ENCODE measurements around the gene RNF130. TPM values are rescaled to one million over a fixed set of nuclear protein-coding genes. Genes with fewer than 3 reads are reported as not detected.

The RNF130 gene
- total and polyA plus RNA-seq, 2 of the 13 experiments (the other 11 are each of a cell fraction or from before 2014, with no cell fraction given): 28.2 to 28.3 TPM

GRCh38 chr5:180070756-180071530 lies 616 bp downstream of the RNF130 start (continued):
- TF ChIP-seq CSRNP1 (CRISPR knock-in tag; IDR thresholded peaks at IDR 0.05): no peak
- no peak for TF ChIP-seq KAT2B (IDR thresholded peaks at IDR 0.05; ENCODE audit: borderline replicate concordance, low read depth, low read length)
- TF ChIP-seq ZBTB20 (CRISPR knock-in tag; IDR thresholded peaks at IDR 0.05; ENCODE audit: borderline replicate concordance, low read depth): no peak
- TF ChIP-seq CENPBD1 (CRISPR knock-in tag; IDR thresholded peaks at IDR 0.05; ENCODE audit: borderline replicate concordance, low read depth): no peak
- no peak for TF ChIP-seq CBFB (CRISPR knock-in tag; IDR thresholded peaks at IDR 0.05)
- TF ChIP-seq CBX5 (CRISPR knock-in tag; IDR thresholded peaks at IDR 0.05; ENCODE audit: borderline replicate concordance): no peak
- no peak for TF ChIP-seq ZNF180 (CRISPR knock-in tag; IDR thresholded peaks at IDR 0.05; ENCODE audit: borderline replicate concordance, low read depth)
- no peak for TF ChIP-seq HOXA5 (CRISPR knock-in tag; IDR thresholded peaks at IDR 0.05)
- no peak for TF ChIP-seq ONECUT2 (CRISPR knock-in tag; IDR thresholded peaks at IDR 0.05)
- 0 out of 2 replicates have a peak, but pooled peaks have one; percentile 26 for TF ChIP-seq SNAPC2 (CRISPR knock-in tag; IDR thresholded peaks at IDR 0.05)
- TF ChIP-seq KLF6 (CRISPR knock-in tag; IDR thresholded peaks at IDR 0.05): no peak
- TF ChIP-seq ZSCAN25 (CRISPR knock-in tag; IDR thresholded peaks at IDR 0.05): peak; percentile 43; the same call in 1 of the 2 replicates
- no peak for TF ChIP-seq ZNF605 (CRISPR knock-in tag; IDR thresholded peaks at IDR 0.05)
- no peak for TF ChIP-seq FIP1L1 (IDR thresholded peaks at IDR 0.05; ENCODE audit: borderline replicate concordance, insufficient read depth, low read depth, low read length)
- TF ChIP-seq RXRA (CRISPR knock-in tag; IDR thresholded peaks at IDR 0.05): no peak
- no peak for TF ChIP-seq TBX2 (CRISPR knock-in tag; IDR thresholded peaks at IDR 0.05; ENCODE audit: borderline replicate concordance)
- no peak for TF ChIP-seq PAX8 (CRISPR knock-in tag; IDR thresholded peaks at IDR 0.05; ENCODE audit: borderline replicate concordance)
- TF ChIP-seq PCBP2 (optimal IDR thresholded peaks at IDR 0.05; ENCODE audit: low read depth, low read length, poor library complexity, severe bottlenecking): no peak
- TF ChIP-seq KDM6A (CRISPR knock-in tag; IDR thresholded peaks at IDR 0.05; ENCODE audit: low read depth): no peak
- TF ChIP-seq MYPOP (CRISPR knock-in tag; IDR thresholded peaks at IDR 0.05): peak; percentile 52
- TF ChIP-seq MAX (IDR thresholded peaks at IDR 0.05): peak; percentile 61; the same call in 1 of the 2 replicates
- no peak for TF ChIP-seq ZMAT3 (CRISPR knock-in tag; conservative IDR thresholded peaks at IDR 0.05)
- TF ChIP-seq NFE2L2 (IDR thresholded peaks at IDR 0.05; ENCODE audit: low read length): no peak
- no peak for TF ChIP-seq USF2 (IDR thresholded peaks at IDR 0.05; ENCODE audit: low read depth, low read length)
- no peak for TF ChIP-seq USF2 (CRISPR knock-in tag; IDR thresholded peaks at IDR 0.05; ENCODE audit: borderline replicate concordance)
